Right lobe of liver (tissue), 4 donors: Measurements from ENCODE around the gene SPATA16.

ENCODE experiments used
- CTCF ChIP-seq, 4 donors: fragments of 200-600 bp in 3 of 4; fragments of 450-650 bp in 1 of 4; IDR thresholded peaks; one replicate each; pipeline versions ENCODE4 v1.5.1 to v1.8.0; 2016 to 2022; ENCODE audit warnings: antibody characterized with exemption in 4 of 4, mild to moderate bottlenecking in 2 of 4
- POLR2A ChIP-seq: fragments of 450-650 bp; IDR thresholded peaks from one replicate; pipeline ENCODE4 v1.6.1; 2017; ENCODE audit warnings: antibody characterized with exemption, mild to moderate bottlenecking
- donor health status: DM: no; HTN: no; CAD: no.
- donor health status: DM: no; HTN: no; CAD: no.
- donor health status: DM: no; HTN: yes; CAD: no.

- TF ChIP-seq POLR2A (no peak), CTCF (IDR thresholded peaks at IDR 0.05) (no peak)
Measured at GRCh38 chr3:173111321-173111720, 29.7 kb downstream of the SPATA16 start.
